GM21717 (cell line): ENCODE data around the gene PCYOX1L.

Experiments used
- ATAC-seq: cut with Tn5 transposase; IDR thresholded peaks from one replicate; pipeline ENCODE4 v1.9.1; 2021; ENCODE audit warnings: mild to moderate bottlenecking, moderate library complexity; ENCODE audit not compliant: unreplicated experiment

The PCYOX1L gene

DNA sequence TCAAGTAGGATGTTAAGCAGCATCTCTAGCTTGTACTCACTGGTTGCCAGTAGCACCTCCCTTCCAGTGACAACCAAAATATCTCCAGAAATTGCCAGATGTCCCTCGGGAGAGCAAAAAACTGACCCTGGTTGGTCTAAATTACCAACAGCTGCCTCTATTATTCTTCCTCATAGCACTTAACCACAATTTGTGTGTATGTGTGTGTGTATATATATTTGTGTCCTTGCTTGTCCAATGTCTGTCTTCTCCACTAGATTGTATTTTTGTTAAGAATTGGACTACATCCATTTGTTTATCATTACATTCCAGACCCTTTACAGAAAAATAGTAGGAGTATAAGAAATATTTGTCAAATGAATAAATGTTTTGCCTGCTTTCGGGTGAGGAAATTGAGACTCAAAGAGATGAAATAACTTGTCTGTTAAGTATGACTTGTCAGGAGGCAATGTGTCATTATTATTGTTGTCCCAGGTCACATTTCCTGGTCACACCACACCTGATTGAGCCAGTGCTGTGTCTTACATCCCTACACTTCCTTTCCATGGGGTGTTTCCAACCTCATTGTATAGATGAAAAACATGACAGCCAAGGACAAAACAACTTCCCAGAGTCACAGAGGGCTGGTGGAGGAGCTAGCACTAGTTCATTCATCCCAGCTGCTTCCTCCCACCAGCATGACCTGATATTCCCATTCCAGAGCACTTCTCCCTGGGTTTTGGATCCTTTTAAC, 24.0 kb upstream of the PCYOX1L start:
- ATAC-seq = no peak

DNA sequence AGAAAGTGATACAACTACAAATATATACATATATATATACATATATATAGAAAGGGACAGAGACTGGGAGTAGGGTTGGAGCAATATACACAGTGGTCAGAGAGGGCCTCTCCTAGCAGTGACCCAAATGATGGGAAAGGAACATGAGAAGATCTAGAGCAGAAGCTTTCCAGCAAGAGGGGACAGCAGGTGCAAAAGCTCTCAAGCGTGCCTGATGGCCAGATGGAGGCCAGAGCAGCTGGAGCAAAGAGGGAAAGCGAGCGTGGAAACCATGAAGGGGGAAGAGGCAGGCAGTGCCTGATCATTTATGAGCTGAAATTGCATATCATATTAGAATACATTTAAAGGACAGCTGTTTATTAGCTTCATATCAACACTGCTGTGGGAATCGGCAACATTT, 20.1 kb upstream of the PCYOX1L start:
- no peak for ATAC-seq

DNA sequence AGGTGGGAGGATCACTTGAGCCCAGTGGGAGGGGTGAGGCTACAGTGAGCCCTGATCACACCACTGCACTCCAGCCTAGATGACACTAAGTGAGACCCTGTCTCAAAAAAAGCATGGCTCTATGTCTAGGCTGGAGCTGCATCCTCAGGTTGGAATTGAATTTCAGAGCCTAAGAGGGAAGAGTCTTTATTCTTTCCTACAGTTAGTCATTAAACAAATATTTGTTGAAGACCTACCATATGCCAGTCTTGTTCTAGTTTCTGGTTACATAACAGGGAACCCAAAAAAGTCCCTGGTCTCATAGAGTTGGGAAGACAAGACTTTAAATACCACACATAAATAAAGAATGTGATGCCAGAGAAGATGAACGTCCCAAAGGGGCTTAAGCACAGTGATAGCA, 19.5 kb upstream of the PCYOX1L start:
- ATAC-seq = no peak

DNA sequence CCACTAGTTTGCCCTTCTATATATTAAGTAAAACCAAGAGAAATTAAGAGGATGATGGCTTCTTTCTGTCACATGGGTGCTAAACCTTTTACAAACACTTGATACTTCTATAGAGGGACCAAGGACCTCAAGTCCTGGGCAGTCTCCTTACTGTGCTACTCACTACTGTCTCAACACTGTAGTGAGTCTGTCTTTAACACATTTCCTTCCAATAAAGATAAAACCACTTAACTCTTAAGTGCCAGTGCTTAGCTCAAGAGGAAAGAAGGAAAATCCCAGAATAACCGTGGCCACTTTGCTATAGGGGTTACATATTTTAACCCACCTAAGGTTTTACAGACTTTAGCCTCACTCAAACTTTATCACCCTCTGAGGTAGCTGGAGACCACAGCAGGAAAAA, 16.9 kb upstream of the PCYOX1L start:
- no peak for ATAC-seq

DNA sequence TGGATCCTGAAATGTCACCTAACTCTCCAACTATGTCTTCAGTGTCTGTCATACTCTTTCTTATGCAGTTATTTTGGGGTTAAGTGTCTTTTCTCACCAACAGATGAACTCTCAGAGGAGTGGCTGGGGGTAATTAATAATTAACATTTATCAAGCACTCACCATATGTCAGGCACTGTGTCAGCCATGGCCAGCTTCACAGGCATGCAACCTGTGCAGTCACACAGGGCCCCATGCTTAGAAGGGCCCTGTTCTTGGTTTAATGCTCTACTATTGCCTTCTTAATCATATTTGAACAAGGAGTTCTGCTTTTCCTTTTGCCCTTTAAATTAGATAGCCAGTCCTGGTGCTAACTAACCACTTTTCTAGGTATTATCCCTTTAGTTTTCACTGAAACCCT, 16.0 kb upstream of the PCYOX1L start:
- ATAC-seq = no peak

GRCh38 chr5:149344151-149344550, 13.7 kb upstream of the PCYOX1L start:
- ATAC-seq = no peak

DNA sequence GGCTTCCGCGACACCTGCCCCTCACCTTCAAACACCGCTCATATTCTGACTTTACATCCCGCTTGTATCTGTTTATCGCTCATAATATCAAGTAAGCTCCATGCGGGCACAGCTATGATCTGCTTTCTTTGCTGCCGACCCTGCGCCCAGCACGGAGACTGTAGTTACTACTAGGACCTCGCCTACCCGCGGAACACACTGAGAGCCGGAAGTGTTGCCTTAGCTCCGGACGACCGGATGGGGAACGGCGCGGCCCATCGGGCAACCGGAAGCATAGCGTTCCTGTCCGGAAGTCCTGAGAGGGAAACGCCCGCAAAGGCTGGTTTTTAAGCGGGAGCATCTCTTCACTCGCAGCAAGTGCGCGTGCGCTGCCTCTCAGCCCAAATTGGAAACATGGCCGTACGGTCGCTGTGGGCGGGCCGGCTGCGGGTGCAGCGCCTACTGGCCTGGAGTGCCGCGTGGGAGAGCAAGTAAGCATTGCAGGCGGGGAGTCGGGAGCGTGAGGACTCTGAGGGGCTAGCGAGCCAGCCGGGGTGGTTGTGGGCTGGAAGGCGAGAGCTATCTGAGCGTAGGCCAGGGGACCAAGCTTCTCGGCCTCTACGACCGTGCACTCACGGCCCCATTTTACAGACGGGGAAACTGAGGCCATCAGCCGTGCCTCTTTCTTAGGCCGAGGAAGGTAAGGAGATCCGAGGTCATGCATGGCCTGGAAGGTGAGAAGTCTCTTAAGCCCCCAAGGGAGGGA, 12.5 kb upstream of the PCYOX1L start, which contains the start of gene GRPEL2:
GRPEL2 (plus strand) TSS at position 353 of the 745 bp plus-strand sequence; CDS start at position 394, 41 bp downstream.
- peak; percentile 98 for ATAC-seq

DNA sequence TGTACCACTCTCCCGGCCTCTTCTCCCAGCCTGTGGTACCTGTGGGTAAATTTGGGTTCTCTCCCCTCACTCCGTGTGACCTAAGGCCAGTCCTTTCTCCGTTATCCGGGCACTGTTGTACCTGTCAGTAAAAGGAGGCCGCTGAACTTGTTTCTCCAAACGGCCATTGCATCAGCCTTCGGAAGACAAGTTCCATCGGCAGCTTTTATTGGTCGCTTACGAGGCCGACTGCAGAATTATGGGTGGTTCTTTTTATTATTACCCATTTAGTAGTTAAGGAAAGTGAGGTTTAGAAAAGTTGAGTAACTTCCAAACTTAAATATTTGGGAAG, 12.0 kb upstream of the PCYOX1L start:
- ATAC-seq = peak; percentile 16

- no peak for ATAC-seq
Measured at GRCh38 chr5:149348518-149348917, 9.3 kb upstream of the PCYOX1L start.

GRCh38 chr5:149349382-149349781, 8.5 kb upstream of the PCYOX1L start:
- no peak for ATAC-seq

DNA sequence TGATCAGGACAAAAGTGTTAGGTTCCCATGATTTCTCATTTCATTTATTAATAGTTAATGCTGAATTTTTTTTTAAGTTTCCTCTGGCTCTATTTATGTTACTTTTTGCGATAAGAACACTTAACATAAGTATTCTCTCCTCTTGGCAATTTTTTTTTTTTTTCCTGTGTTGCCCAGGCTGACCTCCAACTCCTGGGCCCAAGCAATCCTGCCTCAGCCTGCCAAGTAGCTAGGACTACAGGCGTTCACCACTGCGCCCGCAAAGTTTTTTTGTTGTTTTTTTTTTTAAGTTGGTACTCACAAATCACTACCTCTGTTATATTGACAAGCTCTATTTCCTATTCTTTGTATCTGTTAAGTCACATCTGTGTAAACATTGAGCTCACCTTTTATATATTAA, 5.7 kb upstream of the PCYOX1L start:
- ATAC-seq = no peak

DNA sequence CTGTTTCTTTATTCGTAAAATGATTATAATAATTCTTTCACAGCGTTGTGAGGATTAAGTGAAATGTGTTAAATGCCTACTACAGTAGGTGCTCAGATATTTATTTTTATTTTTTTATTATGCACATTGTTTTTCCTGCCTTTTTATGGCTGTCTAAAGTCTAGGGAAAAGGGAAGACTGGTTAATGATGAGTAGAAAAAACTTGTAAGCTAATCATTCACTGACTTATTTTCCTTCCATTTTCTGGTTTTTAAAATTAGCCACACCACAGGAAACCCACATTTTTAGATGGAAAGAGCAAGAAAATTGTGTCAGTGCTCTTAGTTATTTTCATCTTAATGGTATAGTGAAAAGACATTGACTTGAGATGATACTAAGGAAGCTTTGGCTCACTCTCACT, 3.9 kb upstream of the PCYOX1L start:
- no peak for ATAC-seq

DNA sequence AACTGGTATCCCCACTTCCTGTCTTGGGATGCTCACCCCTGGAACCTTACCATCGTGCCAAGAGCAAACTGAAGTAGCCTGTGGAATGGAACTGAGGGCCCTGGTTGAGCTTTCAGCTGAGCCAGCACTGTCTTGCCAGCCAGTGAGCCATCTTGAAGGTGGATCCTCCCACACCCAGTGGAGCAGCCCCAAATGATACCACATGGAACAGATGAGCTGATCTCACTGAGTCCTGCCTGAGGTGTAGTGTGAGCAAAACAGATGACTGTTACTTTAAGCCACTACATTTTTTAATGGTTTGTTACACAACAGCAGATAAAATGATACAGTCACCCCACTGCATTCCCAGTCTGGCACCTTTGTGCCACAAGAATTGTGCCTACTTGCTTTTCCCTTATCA, 2.2 kb upstream of the PCYOX1L start:
- no peak for ATAC-seq

DNA sequence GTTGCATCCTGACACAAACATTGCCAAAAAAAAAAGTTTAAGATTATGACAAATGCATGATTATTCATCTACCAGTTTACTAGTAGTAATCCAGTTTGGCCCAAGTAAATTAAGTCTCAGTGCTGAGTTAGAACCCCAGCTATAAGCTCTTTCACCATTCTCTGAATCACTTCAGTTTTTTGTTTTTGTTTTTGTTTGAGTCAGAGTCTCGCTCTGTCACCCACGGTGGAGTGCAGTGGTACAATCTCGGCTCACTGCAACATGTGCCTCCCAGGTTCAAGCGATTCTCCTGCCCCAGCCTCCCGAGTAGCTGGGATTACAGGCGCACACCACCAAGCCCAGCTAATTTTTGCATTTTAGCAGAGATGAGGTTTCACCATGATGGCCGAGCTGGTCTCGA, 1.5 kb upstream of the PCYOX1L start:
- ATAC-seq = no peak

DNA sequence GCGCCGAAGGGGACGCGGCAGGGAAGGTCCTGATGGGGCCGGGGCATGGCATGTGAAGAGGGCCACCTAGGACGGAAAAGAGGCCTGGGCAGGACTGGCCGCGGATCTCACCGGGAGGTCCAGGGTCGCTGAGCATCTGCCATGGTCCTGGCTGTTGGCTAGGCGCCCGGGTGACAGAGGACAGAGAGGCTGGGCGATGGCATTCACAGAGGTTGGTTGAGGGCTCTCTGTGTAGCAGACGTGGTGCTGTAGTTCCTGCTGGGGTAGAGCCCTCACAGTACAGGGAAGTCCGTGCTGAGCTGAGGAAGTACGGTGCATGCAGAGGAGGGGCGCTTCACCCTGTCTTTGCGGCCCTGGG, 427 bp downstream of the PCYOX1L start:
- ATAC-seq = peak; percentile 24

GRCh38 chr5:149358868-149359495, 1.1 kb downstream of the PCYOX1L start:
- no peak for ATAC-seq

GRCh38 chr5:149360272-149360671, 2.4 kb downstream of the PCYOX1L start:
- ATAC-seq = no peak

- ATAC-seq = no peak
Measured at GRCh38 chr5:149362541-149362940, 4.7 kb downstream of the PCYOX1L start.

- ATAC-seq = no peak
Measured at GRCh38 chr5:149363358-149363757, 5.5 kb downstream of the PCYOX1L start.

DNA sequence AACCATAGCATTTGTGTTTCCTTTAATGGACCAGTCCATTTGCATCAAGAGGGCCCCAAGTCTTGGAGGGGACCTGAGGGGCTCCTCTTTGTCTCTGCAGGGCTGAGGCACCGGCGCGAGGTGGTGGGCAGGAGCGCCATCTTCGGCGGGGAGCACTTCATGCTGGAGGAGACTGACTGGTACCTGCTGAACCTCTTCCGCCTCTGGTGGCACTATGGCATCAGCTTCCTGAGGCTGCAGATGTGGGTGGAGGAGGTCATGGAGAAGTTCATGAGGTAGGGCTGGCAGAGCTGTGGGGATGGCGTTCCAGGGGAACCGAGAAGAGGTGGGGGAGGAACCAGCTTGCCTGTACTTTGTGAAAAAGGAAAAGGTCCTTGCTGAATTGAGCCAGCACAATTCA, 6.1 kb downstream of the PCYOX1L start:
- no peak for ATAC-seq

GRCh38 chr5:149364719-149365118, 6.9 kb downstream of the PCYOX1L start:
- ATAC-seq = no peak

DNA sequence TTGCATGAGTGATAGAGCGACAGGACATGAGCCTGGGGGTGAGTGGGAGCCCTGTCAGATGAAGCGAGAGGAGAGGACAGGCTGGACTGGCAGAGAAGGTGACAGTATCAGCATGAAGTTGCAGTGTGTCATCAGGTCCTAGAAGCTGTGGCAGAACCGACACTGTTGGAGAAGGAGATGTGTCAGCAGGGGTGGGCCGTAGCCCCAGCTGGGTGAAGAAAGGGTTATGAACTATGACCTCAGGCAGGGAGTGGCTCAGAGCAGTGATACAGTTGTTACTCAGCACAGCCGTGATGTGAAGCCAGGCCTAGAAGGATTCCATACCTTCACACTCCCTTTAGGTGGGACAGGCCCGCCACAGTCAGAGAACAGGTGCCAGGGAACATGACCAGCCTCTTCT, 7.6 kb downstream of the PCYOX1L start:
- ATAC-seq = no peak
